ENCODE measurements around the gene SSNA1.
"Not testable (repeated sequence)": the region's sequence is repeated elsewhere in the genome, so short reads cannot be mapped to it uniquely, and the experiment has no call there.

Gene SSNA1

GRCh38 chr9:137235424-137236237 lies 47.2 kb downstream of the SSNA1 start:
- H3K27me3 ChIP-seq (ENCODE audit: control insufficient read depth, insufficient read depth, low read length, poor library complexity, severe bottlenecking): no peaks in the 10 kb centered on the region
- no peaks in the 10 kb centered on the region for H3K9me3 ChIP-seq (ENCODE audit: control insufficient read depth, low read length)
- H3K27ac ChIP-seq (ENCODE audit: insufficient read depth, low read depth, low read length, poor library complexity, severe bottlenecking): no peak overlapping the region
- H3K36me3 ChIP-seq (ENCODE audit: control insufficient read depth, insufficient read depth, low read length): no peaks in the 10 kb centered on the region
- no peak overlapping the region for H3K4me3 ChIP-seq (ENCODE audit: insufficient read depth, low read depth, low read length)
- WGBS, 2 experiments: 84 to 85% methylated on average over 35 of the region's 35 CpGs
- H3K4me1 ChIP-seq (ENCODE audit: control insufficient read depth, insufficient read depth, low read length): peaks cover 29% of the 10 kb centered on the region

- Histone ChIP-seq H3K4me3 (ENCODE audit: insufficient read depth, low read depth, low read length) (peak overlapping the region; percentile 6), H3K9me3 (ENCODE audit: control insufficient read depth, low read length) (no peaks in the 10 kb centered on the region), H3K4me1 (ENCODE audit: control insufficient read depth, insufficient read depth, low read length) (peaks cover 29% of the 10 kb centered on the region), H3K27me3 (ENCODE audit: control insufficient read depth, insufficient read depth, low read length, poor library complexity, severe bottlenecking) (no peaks in the 10 kb centered on the region), H3K36me3 (ENCODE audit: control insufficient read depth, insufficient read depth, low read length) (no peaks in the 10 kb centered on the region), H3K27ac (ENCODE audit: insufficient read depth, low read depth, low read length, poor library complexity, severe bottlenecking) (no peak overlapping the region)
- 30 to 33% methylated on average over 31 of the region's 31 CpGs for WGBS, 2 experiments
Measured at GRCh38 chr9:137236238-137236935, 47.9 kb downstream of the SSNA1 start.

DNA sequence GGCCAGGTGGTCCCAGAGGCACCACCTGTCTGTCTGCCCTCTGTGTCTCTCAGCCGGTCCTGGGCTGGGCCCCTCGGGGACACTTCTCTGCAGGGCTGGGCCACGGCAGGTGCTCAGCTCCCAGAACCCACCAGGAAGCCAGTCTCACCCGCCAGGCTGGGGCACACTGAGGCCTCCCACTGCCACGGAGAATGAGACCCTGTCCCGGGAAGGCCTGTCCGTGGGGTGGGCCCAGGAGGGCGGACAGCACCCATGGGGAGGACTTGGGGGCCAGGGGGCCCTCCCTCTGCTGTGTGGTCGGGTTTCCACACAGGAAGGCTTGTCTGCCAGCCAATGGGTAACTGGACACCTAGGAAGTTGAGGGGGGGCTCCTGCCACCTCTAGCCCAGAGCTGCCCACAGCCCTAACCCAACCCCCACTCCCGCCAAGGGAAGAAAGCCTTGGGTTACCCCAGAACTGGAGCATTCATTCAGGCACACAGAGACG lies 48.5 kb downstream of the SSNA1 start:
- H3K36me3 ChIP-seq (ENCODE audit: control insufficient read depth, insufficient read depth, low read length): no peaks in the 10 kb centered on the region
- peak overlapping the region; percentile 6 for H3K4me3 ChIP-seq (ENCODE audit: insufficient read depth, low read depth, low read length)
- no peak overlapping the region for H3K27ac ChIP-seq (ENCODE audit: insufficient read depth, low read depth, low read length, poor library complexity, severe bottlenecking)
- H3K4me1 ChIP-seq (ENCODE audit: control insufficient read depth, insufficient read depth, low read length): peaks cover 30% of the 10 kb centered on the region
- no peaks in the 10 kb centered on the region for H3K27me3 ChIP-seq (ENCODE audit: control insufficient read depth, insufficient read depth, low read length, poor library complexity, severe bottlenecking)
- no peaks in the 10 kb centered on the region for H3K9me3 ChIP-seq (ENCODE audit: control insufficient read depth, low read length)
- 64 to 65% methylated on average over 11 of the region's 11 CpGs for WGBS, 2 experiments

DNA sequence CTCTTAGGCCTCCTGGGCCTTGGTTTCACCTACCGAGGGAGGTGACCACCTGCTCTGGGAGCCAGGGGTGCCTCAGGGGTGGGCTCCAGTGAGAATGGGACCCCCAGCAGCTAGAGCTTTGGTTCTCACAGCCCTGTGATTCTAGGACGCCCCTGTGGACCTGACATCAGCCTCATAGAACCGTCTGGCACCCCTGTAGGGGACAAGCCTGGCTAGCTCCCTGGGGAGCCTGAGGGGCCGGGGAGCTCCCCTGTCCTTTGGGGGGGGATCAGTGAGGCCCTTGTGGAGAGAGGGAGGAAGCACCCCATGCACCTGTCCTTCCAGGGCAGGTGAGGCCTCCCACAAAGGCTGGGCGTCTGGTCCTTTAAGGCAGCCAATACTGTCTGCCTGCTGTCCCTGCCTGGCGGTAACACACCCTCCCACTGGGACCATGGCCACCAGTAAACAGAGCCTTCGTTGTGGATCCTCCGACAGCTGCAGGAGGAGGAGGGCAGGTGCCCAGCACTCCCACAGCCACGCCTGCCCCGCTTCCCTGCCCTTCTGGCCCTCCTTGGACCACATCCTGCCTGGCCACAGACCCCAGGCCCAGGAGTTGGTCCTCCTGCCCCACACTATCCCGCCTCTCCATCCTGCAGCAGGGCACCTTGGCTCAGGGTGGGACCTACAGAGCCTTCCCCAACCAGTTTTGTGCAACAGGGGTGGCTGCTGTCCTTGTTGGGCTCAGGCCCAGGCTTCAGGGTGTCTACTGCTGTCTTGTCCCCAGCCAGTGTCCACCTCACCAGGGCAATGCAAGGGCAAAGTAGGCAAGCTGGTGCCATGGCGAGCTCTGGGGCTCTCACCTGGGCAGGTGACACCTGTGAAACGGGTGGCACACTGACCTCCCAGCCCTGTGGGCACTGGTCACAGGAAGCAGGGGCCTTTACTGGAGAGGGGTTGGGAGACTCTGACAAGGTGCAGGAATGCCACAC lies 49.6 kb downstream of the SSNA1 start:
- peak overlapping the region; percentile 1 for H3K4me3 ChIP-seq (ENCODE audit: insufficient read depth, low read depth, low read length)
- peaks cover 4% of the 10 kb centered on the region for H3K36me3 ChIP-seq (ENCODE audit: control insufficient read depth, insufficient read depth, low read length)
- H3K27ac ChIP-seq (ENCODE audit: insufficient read depth, low read depth, low read length, poor library complexity, severe bottlenecking): no peak overlapping the region
- no peaks in the 10 kb centered on the region for H3K27me3 ChIP-seq (ENCODE audit: control insufficient read depth, insufficient read depth, low read length, poor library complexity, severe bottlenecking)
- peaks cover 38% of the 10 kb centered on the region for H3K4me1 ChIP-seq (ENCODE audit: control insufficient read depth, insufficient read depth, low read length)
- WGBS, 2 experiments: 76% methylated on average over 13 of the region's 13 CpGs
- H3K9me3 ChIP-seq (ENCODE audit: control insufficient read depth, low read length): no peaks in the 10 kb centered on the region

DNA sequence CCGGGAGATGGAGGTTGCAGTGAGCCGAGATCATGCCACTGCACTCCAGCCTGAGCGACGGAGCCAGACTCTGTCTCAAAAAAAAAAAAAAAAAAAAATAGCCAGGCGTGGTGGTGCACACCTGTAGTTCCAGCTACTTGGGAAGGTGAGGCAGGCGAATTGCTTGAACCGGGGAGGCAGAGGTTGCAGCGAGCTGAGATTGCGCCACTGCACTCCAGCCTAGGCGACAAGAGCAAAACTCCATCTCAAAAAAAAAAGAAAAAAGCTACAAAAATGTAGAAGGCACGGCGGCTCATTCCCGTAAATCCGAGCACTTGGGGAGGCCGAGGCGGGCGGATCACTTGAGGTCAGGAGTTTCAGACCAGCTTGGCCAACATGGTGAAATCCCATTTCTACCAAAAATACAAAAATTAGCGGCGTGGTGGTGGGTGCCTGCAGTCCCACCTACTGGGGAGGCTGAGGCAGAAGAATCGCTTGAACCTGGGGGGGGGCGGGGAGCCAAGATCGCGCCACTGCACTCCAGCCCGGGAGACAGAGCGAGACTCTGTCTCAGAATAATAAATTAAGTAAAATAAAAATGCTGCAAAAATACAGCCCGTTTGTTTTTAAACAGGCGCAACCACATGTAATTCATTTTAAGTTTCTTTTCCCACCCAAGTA lies 51.2 kb downstream of the SSNA1 start:
- 64 to 65% methylated on average over 27 of the region's 27 CpGs for WGBS, 2 experiments
- Histone ChIP-seq H3K27ac (ENCODE audit: insufficient read depth, low read depth, low read length, poor library complexity, severe bottlenecking) (peak overlapping the region; percentile 91), H3K4me3 (ENCODE audit: insufficient read depth, low read depth, low read length) (peak overlapping the region; percentile 81), H3K4me1 (ENCODE audit: control insufficient read depth, insufficient read depth, low read length) (peaks cover 50% of the 10 kb centered on the region)
- H3K27me3 ChIP-seq (ENCODE audit: control insufficient read depth, insufficient read depth, low read length, poor library complexity, severe bottlenecking); H3K36me3 ChIP-seq (ENCODE audit: control insufficient read depth, insufficient read depth, low read length); H3K9me3 ChIP-seq (ENCODE audit: control insufficient read depth, low read length): not testable (repeated sequence)

Data from ectodermal cell (in vitro differentiated cells).